ENCODE measurements around the gene NXF2B.
"Not testable (repeated sequence)": the region's sequence is repeated elsewhere in the genome, so short reads cannot be mapped to it uniquely, and the experiment has no call there.

The NXF2B gene

GRCh38 chrX:102439908-102440307 lies at the start of gene NXF2B:
TSS of gene NXF2B (minus strand) at chrX:102440008. CDS start at chrX:102380036, 59,972 bp downstream.
- DNase-seq (ENCODE audit: low read depth); H3K4me3 ChIP-seq (ENCODE audit: low read depth, low read length): not testable (repeated sequence)

- not testable (repeated sequence) for DNase-seq (ENCODE audit: low read depth); H3K4me3 ChIP-seq (ENCODE audit: low read depth, low read length)
Observed at GRCh38 chrX:102478765-102479164, 39.0 kb upstream of the NXF2B start.

- not testable (repeated sequence) for H3K4me3 ChIP-seq (ENCODE audit: low read depth, low read length); DNase-seq (ENCODE audit: low read depth)
Observed at GRCh38 chrX:102471762-102472220, 32.0 kb upstream of the NXF2B start, which contains the start of gene TCP11X2. TSS of gene TCP11X2 (minus strand) at chrX:102471812.

- DNase-seq (ENCODE audit: low read depth); H3K4me3 ChIP-seq (ENCODE audit: low read depth, low read length): not testable (repeated sequence)
Observed at GRCh38 chrX:102470215-102470614, 30.4 kb upstream of the NXF2B start.

GRCh38 chrX:102458615-102459014 lies 18.8 kb upstream of the NXF2B start:
- not testable (repeated sequence) for DNase-seq (ENCODE audit: low read depth); H3K4me3 ChIP-seq (ENCODE audit: low read depth, low read length)

- H3K4me3 ChIP-seq (ENCODE audit: low read depth, low read length); DNase-seq (ENCODE audit: low read depth): not testable (repeated sequence)
Observed at GRCh38 chrX:102414493-102414892, 25.3 kb downstream of the NXF2B start.

GRCh38 chrX:102345916-102346315 lies 93.9 kb downstream of the NXF2B start:
- peak; percentile 56 for TF ChIP-seq CTCF (IDR thresholded peaks at IDR 0.05; ENCODE audit: low read depth, low read length, missing control alignments)
- no peak overlapping the region for H3K4me3 ChIP-seq (ENCODE audit: low read depth, low read length)
- no peak for DNase-seq (ENCODE audit: low read depth)

GRCh38 chrX:102341867-102342266 lies 97.9 kb downstream of the NXF2B start:
- TF ChIP-seq CTCF (IDR thresholded peaks at IDR 0.05; ENCODE audit: low read depth, low read length, missing control alignments): no peak

GRCh38 chrX:102339312-102340298 lies 100.2 kb downstream of the NXF2B start:
- TF ChIP-seq CTCF (IDR thresholded peaks at IDR 0.05; ENCODE audit: low read depth, low read length, missing control alignments): no peak
- no peak overlapping the region for H3K4me3 ChIP-seq (ENCODE audit: low read depth, low read length)
- DNase-seq (ENCODE audit: low read depth): no peak

More at GRCh38 chrX:102341867-102342266, 97.9 kb downstream of the NXF2B start:
- DNase-seq (ENCODE audit: low read depth): no peak
- H3K4me3 ChIP-seq (ENCODE audit: low read depth, low read length): no peak overlapping the region

GRCh38 chrX:102338162-102338561 lies 101.6 kb downstream of the NXF2B start:
- DNase-seq (ENCODE audit: low read depth): no peak
- TF ChIP-seq CTCF (IDR thresholded peaks at IDR 0.05; ENCODE audit: low read depth, low read length, missing control alignments): no peak
- H3K4me3 ChIP-seq (ENCODE audit: low read depth, low read length): no peak overlapping the region
